A549 (cell line): ENCODE results near the gene MRFAP1L1. TPM values are rescaled to one million over a fixed set of nuclear protein-coding genes. Genes with fewer than 3 reads are reported as not detected.

Source experiments
- ATAC-seq, 2 experiments: fragments of 200-7000 bp in 1 of 2; fragments of >200 bp in 1 of 2; cut with Nextera tagmentation in 1 of 2; cut with Tn5 transposase in 1 of 2; 3 replicates each; pipeline versions ENCODE4 v1.8.0 to v1.9.1; 2018 to 2020; ENCODE audit warnings: mild to moderate bottlenecking in 1 of 2, moderate library complexity in 1 of 2
- CTCF ChIA-PET: fragments of 300-600 bp; sonication (Branson Sonifier 250); formaldehyde crosslinking; extraction: SDS; loops from one replicate; lab custom pipeline; 2021; ENCODE audit warnings: antibody characterized with exemption, inconsistent platforms; lab: Yijun Ruan, JAX
- POLR2A ChIA-PET: fragments of 350-600 bp; formaldehyde crosslinking; extraction: SDS; loops from one replicate; lab custom pipeline; 2021; ENCODE audit warnings: antibody characterized with exemption, inconsistent platforms; lab: Yijun Ruan, JAX
- DNase-seq, 2 experiments: peaks; one replicate each; pipeline versions ENCODE4 v3.0.0 to v3.0.0-alpha.2; 2011 to 2016; ENCODE audit warnings: low read depth in 1 of 2, low spot score in 1 of 2
- FAIRE-seq: peaks from 2 replicates; lab custom pipeline; 2011; peaks lifted over from hg19 to GRCh38; lab: Jason Lieb, UNC
- H3K27ac ChIP-seq, 2 experiments: fragments of >200 bp; sonication (Bioruptor Twin); formaldehyde crosslinking; 3 replicates each; pipeline ENCODE4 v1.5.1; 2016 to 2017
- H3K4me1 ChIP-seq: fragments of >200 bp; sonication (Bioruptor Twin); formaldehyde crosslinking; 3 replicates; pipeline ENCODE4 v1.6.1; 2016
- H3K4me2 ChIP-seq: fragments of >200 bp; sonication (Bioruptor Twin); formaldehyde crosslinking; 3 replicates; pipeline ENCODE4 v1.6.1; 2016
- H3K4me3 ChIP-seq: fragments of >200 bp; sonication (Bioruptor Twin); formaldehyde crosslinking; 3 replicates; pipeline ENCODE4 v1.5.1; 2016
- H3K9me3 ChIP-seq: fragments of >200 bp; sonication (Bioruptor Twin); formaldehyde crosslinking; 3 replicates; pipeline ENCODE4 v1.6.1; 2016
- BHLHE40 ChIP-seq: IDR thresholded peaks from 2 replicates; pipeline ENCODE4 v1.6.1; 2012; ENCODE audit warnings: low read depth, low read length, inconsistent platforms
- CBX2 ChIP-seq: fragments of 200-600 bp; sonication (generic); IDR thresholded peaks from 2 replicates; pipeline ENCODE4 v1.6.1; 2016; ENCODE audit warnings: low read depth, mild to moderate bottlenecking, borderline replicate concordance
- CHD2 ChIP-seq: fragments of 150-350 bp; IDR thresholded peaks from 2 replicates; pipeline ENCODE4 v1.6.1; 2014; ENCODE audit warnings: low read length; ENCODE audit not compliant: partially characterized antibody
- CHD4 ChIP-seq: fragments of 200-600 bp; sonication (generic); IDR thresholded peaks from 2 replicates; pipeline ENCODE4 v1.6.1; 2016; ENCODE audit warnings: antibody characterized with exemption, mild to moderate bottlenecking, borderline replicate concordance
- E2F6 ChIP-seq: IDR thresholded peaks from 2 replicates; pipeline ENCODE4 v1.6.1; 2012; ENCODE audit warnings: low read depth, borderline replicate concordance
- EHF ChIP-seq: fragments of 250-450 bp; sonication (Bioruptor Pico); IDR thresholded peaks from 2 replicates; pipeline ENCODE4 v1.5.0; 2020; ENCODE audit warnings: mild to moderate bottlenecking
- EP300 ChIP-seq, 2 experiments: fragments of >200 bp; sonication (Bioruptor Twin); formaldehyde crosslinking; IDR thresholded peaks; 2 replicates in 1 of 2; 3 replicates in 1 of 2; pipeline ENCODE4 v1.6.1; 2016 to 2017
- ESRRA ChIP-seq: fragments of 150-350 bp; IDR thresholded peaks from 2 replicates; pipeline ENCODE4 v1.6.1; 2014; ENCODE audit warnings: mild to moderate bottlenecking, low read length, borderline replicate concordance
- FOSB ChIP-seq: fragments of 250-450 bp; sonication (Bioruptor Pico); IDR thresholded peaks from 2 replicates; pipeline ENCODE4 v1.5.0; 2020; ENCODE audit warnings: mild to moderate bottlenecking, moderate library complexity
- HES2 ChIP-seq: fragments of >200 bp; sonication (Bioruptor Twin); formaldehyde crosslinking; IDR thresholded peaks from 2 replicates; pipeline ENCODE4 v1.6.1; 2016
- HEYL ChIP-seq: fragments of 250-450 bp; sonication (Bioruptor Pico); IDR thresholded peaks from 2 replicates; pipeline ENCODE4 v1.8.0; 2021; ENCODE audit warnings: mild to moderate bottlenecking, moderate library complexity
- HOXA7 ChIP-seq: fragments of 250-450 bp; sonication (Bioruptor Pico); IDR thresholded peaks from 2 replicates; pipeline ENCODE4 v1.5.0; 2020; ENCODE audit warnings: mild to moderate bottlenecking, moderate library complexity
- KDM5A ChIP-seq: fragments of 200-600 bp; sonication (generic); IDR thresholded peaks from 2 replicates; pipeline ENCODE4 v1.6.1; 2016; ENCODE audit warnings: antibody characterized with exemption, mild to moderate bottlenecking
- MAX ChIP-seq: IDR thresholded peaks from 2 replicates; pipeline ENCODE4 v1.6.1; 2012
- MYC ChIP-seq: IDR thresholded peaks from 2 replicates; pipeline ENCODE4 v1.6.1; 2012; ENCODE audit warnings: mild to moderate bottlenecking, inconsistent platforms, low read length, improper control_type of control experiment, borderline replicate concordance
- PBX3 ChIP-seq: IDR thresholded peaks from 2 replicates; pipeline ENCODE4 v1.6.1; 2012
- PHF8 ChIP-seq: fragments of 200-600 bp; sonication (generic); IDR thresholded peaks from 2 replicates; pipeline ENCODE4 v1.6.1; 2016; ENCODE audit warnings: low read depth, mild to moderate bottlenecking, antibody characterized with exemption, moderate library complexity, borderline replicate concordance
- RCOR1 ChIP-seq: fragments of 150-350 bp; IDR thresholded peaks from 2 replicates; pipeline ENCODE4 v1.6.1; 2014; ENCODE audit warnings: antibody characterized with exemption, low read length, low read depth
- TFCP2L1 ChIP-seq: fragments of 250-450 bp; sonication (Bioruptor Pico); IDR thresholded peaks from 2 replicates; pipeline ENCODE4 v1.5.0; 2021; ENCODE audit warnings: mild to moderate bottlenecking
- TP53 ChIP-seq: fragments of 250-450 bp; sonication (Bioruptor Pico); IDR thresholded peaks from 2 replicates; pipeline ENCODE4 v1.5.0; 2021; ENCODE audit warnings: mild to moderate bottlenecking, moderate library complexity
- ZC3H11A ChIP-seq: fragments of 450-650 bp; IDR thresholded peaks from 2 replicates; pipeline ENCODE4 v1.6.1; 2014; ENCODE audit warnings: antibody characterized with exemption, mild to moderate bottlenecking
- ZFP36 ChIP-seq: fragments of 450-650 bp; IDR thresholded peaks from 2 replicates; pipeline ENCODE4 v1.6.1; 2014; ENCODE audit warnings: borderline replicate concordance; ENCODE audit not compliant: partially characterized antibody
- ZNF302 ChIP-seq: fragments of 250-450 bp; sonication (Bioruptor Pico); IDR thresholded peaks from 2 replicates; pipeline ENCODE4 v1.9.0; 2021; ENCODE audit warnings: inconsistent platforms, mild to moderate bottlenecking, moderate library complexity
- WGBS: methylation state at CpG from one replicate; pipeline ENCODE4 v1.1.6; 2017; ENCODE audit errors: missing lambda C conversion rate; 5-methylcytosine and 5-hydroxymethylcytosine counted together
- polyA plus RNA-seq, 4 experiments: library from polyadenylated mRNA; depleted of rRNA in 3 of 4; stranded (reverse); fragments of >200 nt; fragmentation: RNase III in 1 of 4; extraction: RNeasy Plus Mini Kit Qiagen cat#74134 plus additional on column Dnase treatment in 1 of 4; gene quantifications; 2 replicates in 3 of 4; 3 replicates in 1 of 4; pipeline ENCODE4 v1.2.3, GENCODE V29; 2011 to 2017
- TF ChIP-seq, protein P1 (sequence below): fragments of 250-450 bp; sonication (Bioruptor Pico); IDR thresholded peaks from 2 replicates; pipeline ENCODE4 v1.5.0; 2021; ENCODE audit warnings: mild to moderate bottlenecking, moderate library complexity, borderline replicate concordance
- TF ChIP-seq, protein P2 (sequence below): fragments of >200 bp; sonication (Bioruptor Twin); formaldehyde crosslinking; IDR thresholded peaks from 3 replicates; pipeline ENCODE4 v1.5.1; 2016
- TF ChIP-seq, protein P3 (sequence below): fragments of 450-650 bp; IDR thresholded peaks from 2 replicates; pipeline ENCODE4 v1.6.1; 2014; ENCODE audit warnings: antibody characterized with exemption
- TF ChIP-seq, protein P4 (sequence below): fragments of 150-350 bp; IDR thresholded peaks from 2 replicates; pipeline ENCODE4 v1.6.1; 2014; ENCODE audit warnings: low read depth, mild to moderate bottlenecking, low read length

The MRFAP1L1 gene
- polyA plus RNA-seq, 2 of the 4 experiments (the other 2 are of a cell fraction): 46.1 to 78.2 TPM

DNA sequence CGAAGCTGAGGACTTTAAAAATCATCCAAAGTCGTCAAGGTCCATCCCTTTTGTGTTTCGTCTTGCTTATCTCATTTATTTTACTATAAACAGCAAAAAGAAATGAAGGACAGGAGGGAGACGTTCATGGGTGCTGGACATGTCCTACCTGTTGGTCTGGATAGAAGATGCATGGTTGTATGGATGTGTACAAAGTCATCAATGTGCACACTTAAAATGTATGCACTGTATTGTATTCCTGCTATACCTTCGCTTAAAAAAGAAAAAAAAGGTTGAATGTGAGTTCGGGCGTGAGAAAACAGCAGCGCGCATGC lies 6.0 kb upstream of the MRFAP1L1 start (continued):
- TF ChIP-seq, protein P1, sequence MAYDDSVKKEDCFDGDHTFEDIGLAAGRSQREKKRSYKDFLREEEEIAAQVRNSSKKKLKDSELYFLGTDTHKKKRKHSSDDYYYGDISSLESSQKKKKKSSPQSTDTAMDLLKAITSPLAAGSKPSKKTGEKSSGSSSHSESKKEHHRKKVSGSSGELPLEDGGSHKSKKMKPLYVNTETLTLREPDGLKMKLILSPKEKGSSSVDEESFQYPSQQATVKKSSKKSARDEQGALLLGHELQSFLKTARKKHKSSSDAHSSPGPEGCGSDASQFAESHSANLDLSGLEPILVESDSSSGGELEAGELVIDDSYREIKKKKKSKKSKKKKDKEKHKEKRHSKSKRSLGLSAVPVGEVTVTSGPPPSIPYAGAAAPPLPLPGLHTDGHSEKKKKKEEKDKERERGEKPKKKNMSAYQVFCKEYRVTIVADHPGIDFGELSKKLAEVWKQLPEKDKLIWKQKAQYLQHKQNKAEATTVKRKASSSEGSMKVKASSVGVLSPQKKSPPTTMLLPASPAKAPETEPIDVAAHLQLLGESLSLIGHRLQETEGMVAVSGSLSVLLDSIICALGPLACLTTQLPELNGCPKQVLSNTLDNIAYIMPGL (CRISPR knock-in tag): no peak
- TF ChIP-seq MAX: no peak

- POLR2A ChIA-PET: no interaction called here
- CTCF ChIA-PET: no interaction called here
- no peak for ATAC-seq
- Histone ChIP-seq H3K4me2 (no peak overlapping the region), H3K9me3 (peaks cover 25% of the 10 kb centered on the region), H3K27ac (no peak overlapping the region), H3K4me1 (peaks cover 15% of the 10 kb centered on the region; the same call in 1 of the 3 replicates), H3K4me3 (no peak overlapping the region)
- DNase-seq: no peak
- TF ChIP-seq, protein P2, sequence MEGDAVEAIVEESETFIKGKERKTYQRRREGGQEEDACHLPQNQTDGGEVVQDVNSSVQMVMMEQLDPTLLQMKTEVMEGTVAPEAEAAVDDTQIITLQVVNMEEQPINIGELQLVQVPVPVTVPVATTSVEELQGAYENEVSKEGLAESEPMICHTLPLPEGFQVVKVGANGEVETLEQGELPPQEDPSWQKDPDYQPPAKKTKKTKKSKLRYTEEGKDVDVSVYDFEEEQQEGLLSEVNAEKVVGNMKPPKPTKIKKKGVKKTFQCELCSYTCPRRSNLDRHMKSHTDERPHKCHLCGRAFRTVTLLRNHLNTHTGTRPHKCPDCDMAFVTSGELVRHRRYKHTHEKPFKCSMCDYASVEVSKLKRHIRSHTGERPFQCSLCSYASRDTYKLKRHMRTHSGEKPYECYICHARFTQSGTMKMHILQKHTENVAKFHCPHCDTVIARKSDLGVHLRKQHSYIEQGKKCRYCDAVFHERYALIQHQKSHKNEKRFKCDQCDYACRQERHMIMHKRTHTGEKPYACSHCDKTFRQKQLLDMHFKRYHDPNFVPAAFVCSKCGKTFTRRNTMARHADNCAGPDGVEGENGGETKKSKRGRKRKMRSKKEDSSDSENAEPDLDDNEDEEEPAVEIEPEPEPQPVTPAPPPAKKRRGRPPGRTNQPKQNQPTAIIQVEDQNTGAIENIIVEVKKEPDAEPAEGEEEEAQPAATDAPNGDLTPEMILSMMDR: no peak
- TF ChIP-seq HOXA7 (CRISPR knock-in tag) (no peak), TFCP2L1 (CRISPR knock-in tag) (no peak), HES2 (no peak), ZC3H11A (no peak), TP53 (CRISPR knock-in tag) (no peak), CHD4 (no peak), HEYL (no peak)
- TF ChIP-seq, protein P3, sequence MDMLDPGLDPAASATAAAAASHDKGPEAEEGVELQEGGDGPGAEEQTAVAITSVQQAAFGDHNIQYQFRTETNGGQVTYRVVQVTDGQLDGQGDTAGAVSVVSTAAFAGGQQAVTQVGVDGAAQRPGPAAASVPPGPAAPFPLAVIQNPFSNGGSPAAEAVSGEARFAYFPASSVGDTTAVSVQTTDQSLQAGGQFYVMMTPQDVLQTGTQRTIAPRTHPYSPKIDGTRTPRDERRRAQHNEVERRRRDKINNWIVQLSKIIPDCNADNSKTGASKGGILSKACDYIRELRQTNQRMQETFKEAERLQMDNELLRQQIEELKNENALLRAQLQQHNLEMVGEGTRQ: no peak
- no peak for FAIRE-seq
- 0% methylated on average over 1 of the region's 1 CpG for WGBS
Measured at GRCh38 chr4:6714954-6715353, 5.3 kb upstream of the MRFAP1L1 start.

- no peak for TF ChIP-seq EHF (CRISPR knock-in tag)
- no peak for TF ChIP-seq CHD2
- TF ChIP-seq BHLHE40: no peak
- TF ChIP-seq, protein P4, sequence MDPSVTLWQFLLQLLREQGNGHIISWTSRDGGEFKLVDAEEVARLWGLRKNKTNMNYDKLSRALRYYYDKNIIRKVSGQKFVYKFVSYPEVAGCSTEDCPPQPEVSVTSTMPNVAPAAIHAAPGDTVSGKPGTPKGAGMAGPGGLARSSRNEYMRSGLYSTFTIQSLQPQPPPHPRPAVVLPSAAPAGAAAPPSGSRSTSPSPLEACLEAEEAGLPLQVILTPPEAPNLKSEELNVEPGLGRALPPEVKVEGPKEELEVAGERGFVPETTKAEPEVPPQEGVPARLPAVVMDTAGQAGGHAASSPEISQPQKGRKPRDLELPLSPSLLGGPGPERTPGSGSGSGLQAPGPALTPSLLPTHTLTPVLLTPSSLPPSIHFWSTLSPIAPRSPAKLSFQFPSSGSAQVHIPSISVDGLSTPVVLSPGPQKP: no peak
- no peak for TF ChIP-seq FOSB (CRISPR knock-in tag)
- no peak for TF ChIP-seq ESRRA
- TF ChIP-seq ZNF302: no peak
- no peak for TF ChIP-seq E2F6
- no peak for TF ChIP-seq RCOR1
- TF ChIP-seq PBX3: no peak
- TF ChIP-seq MYC: no peak
- no peak for TF ChIP-seq ZFP36
- no peak for TF ChIP-seq PHF8
- TF ChIP-seq EP300 (IDR thresholded peaks at IDR 0.05): no peak
- no peak for TF ChIP-seq KDM5A
- TF ChIP-seq CBX2: no peak
- FAIRE-seq: no peak
- 54% methylated on average over 2 of the region's 2 CpGs for WGBS
- Histone ChIP-seq H3K4me2 (no peak overlapping the region), H3K9me3 (peaks cover 37% of the 10 kb centered on the region), H3K4me1 (peaks cover 2% of the 10 kb centered on the region; the same call in 1 of the 3 replicates), H3K4me3 (no peak overlapping the region), H3K27ac (no peak overlapping the region)
- ChIA-PET POLR2A (no interaction called here), CTCF (interaction anchor here (2.4 kb wide), 1 partner anchor 163 kb away, joined by 9 read pairs; no protein-coding TSS in a partner anchor)
- ATAC-seq: no peak
- no peak for DNase-seq
Measured at GRCh38 chr4:6710996-6711395, 1.3 kb upstream of the MRFAP1L1 start.
